HL-60 (cell line): Measurements from ENCODE around the gene NEDD4L.
A peak's percentile ranks its signal among the peaks of the same experiment; 100 is the strongest.

Experiments used
- DNase-seq, 2 experiments: peaks; one replicate each; pipeline ENCODE4 v3.0.0-alpha.2; 2010 to 2020; ENCODE audit warnings: low read depth in 1 of 2, low spot score in 1 of 2
- H3K27ac ChIP-seq: fragments of 250-450 bp; sonication (Bioruptor Pico); replicated peaks from 2 replicates; pipeline ENCODE4 v1.5.1; 2020; ENCODE audit warnings: mild to moderate bottlenecking, moderate library complexity
- H3K27me3 ChIP-seq: fragments of 250-450 bp; sonication (Bioruptor Pico); 2 replicates; pipeline ENCODE4 v1.5.1; 2021; ENCODE audit warnings: mild to moderate bottlenecking, moderate library complexity; ENCODE audit not compliant: insufficient read depth, poor library complexity, severe bottlenecking
- H3K4me3 ChIP-seq: replicated peaks from 2 replicates; pipeline ENCODE4 v1.5.1; 2011; ENCODE audit warnings: mild to moderate bottlenecking, control low read depth, low read length; ENCODE audit not compliant: insufficient read depth
- CTCF ChIP-seq: IDR thresholded peaks from one replicate; pipeline ENCODE4 v1.5.1; 2011; ENCODE audit warnings: low read length, control low read depth, inconsistent platforms; ENCODE audit not compliant: insufficient read depth
- GABPA ChIP-seq: IDR thresholded peaks from 2 replicates; pipeline ENCODE4 v1.6.1; 2012; ENCODE audit warnings: low read depth
- POLR2AphosphoS5 ChIP-seq: IDR thresholded peaks from 2 replicates; pipeline ENCODE4 v1.6.1; 2012; ENCODE audit warnings: low read depth
- REST ChIP-seq: IDR thresholded peaks from 2 replicates; pipeline ENCODE4 v1.6.1; 2012; ENCODE audit warnings: low read depth; ENCODE audit not compliant: insufficient replicate concordance
- SPI1 ChIP-seq: IDR thresholded peaks from 2 replicates; pipeline ENCODE4 v1.6.1; 2012; ENCODE audit warnings: low read depth, mild to moderate bottlenecking, borderline replicate concordance

Gene NEDD4L

GRCh38 chr18:58012356-58012755 lies 31.7 kb upstream of the NEDD4L start:
- DNase-seq, result no peak
- no peak overlapping the region for H3K4me3 ChIP-seq
- H3K27me3 ChIP-seq, result no peaks in the 10 kb centered on the region
- TF ChIP-seq SPI1, result no peak
- no peak for TF ChIP-seq REST
- no peak for TF ChIP-seq POLR2AphosphoS5
- no peak for TF ChIP-seq CTCF
- TF ChIP-seq GABPA, result no peak
- no peak overlapping the region for H3K27ac ChIP-seq

GRCh38 chr18:58013241-58014211 lies 30.5 kb upstream of the NEDD4L start:
- H3K4me3 ChIP-seq, result no peak overlapping the region
- H3K27me3 ChIP-seq, result no peaks in the 10 kb centered on the region
- TF ChIP-seq REST (no peak), POLR2AphosphoS5 (no peak), GABPA (no peak), SPI1 (no peak), CTCF (no peak)
- H3K27ac ChIP-seq, result no peak overlapping the region
- DNase-seq, result no peak

DNA sequence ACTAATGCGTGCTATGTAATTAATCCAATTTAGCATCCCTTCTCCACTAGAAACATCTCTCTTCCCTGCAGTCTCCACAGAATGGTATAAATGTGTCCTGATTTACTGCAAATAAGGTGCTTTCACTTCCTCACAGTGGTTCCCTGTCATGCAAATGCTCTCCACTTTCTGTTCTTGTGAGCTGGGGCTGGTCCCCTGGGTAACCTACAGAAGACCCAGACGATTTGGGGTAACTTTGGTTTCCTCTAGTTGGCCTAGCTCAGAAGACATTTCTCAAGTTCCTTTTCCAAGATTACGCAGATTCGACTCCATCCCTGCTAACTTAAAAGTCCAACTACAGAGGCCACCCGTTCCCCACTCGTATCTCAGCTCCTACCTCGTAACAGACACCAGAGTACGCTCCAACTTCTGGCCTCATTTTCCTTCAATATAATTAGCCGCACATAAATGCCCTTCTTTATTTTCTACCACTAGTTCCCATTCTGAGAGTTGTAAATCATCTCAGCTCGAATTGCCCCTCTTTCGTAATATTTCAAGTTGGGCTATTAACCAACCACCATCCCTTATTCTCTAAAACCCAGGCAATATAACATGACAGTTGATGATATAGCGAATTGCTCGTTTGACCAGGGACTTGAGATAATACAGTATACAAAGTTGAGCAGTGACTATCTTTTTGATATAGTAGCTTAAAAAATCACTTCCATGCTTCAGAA lies 28.8 kb upstream of the NEDD4L start:
- no peak overlapping the region for H3K4me3 ChIP-seq

More for the DNA sequence above, 28.8 kb upstream of the NEDD4L start:
- DNase-seq, result no peak
- no peaks in the 10 kb centered on the region for H3K27me3 ChIP-seq
- no peak for TF ChIP-seq CTCF
- no peak for TF ChIP-seq GABPA
- no peak for TF ChIP-seq REST
- no peak for TF ChIP-seq POLR2AphosphoS5
- peak; percentile 2; the same call in 1 of the 2 replicates for TF ChIP-seq SPI1
- H3K27ac ChIP-seq, result no peak overlapping the region
